ENCODE data around the gene EFCAB14.

- TF ChIP-seq, protein P1, sequence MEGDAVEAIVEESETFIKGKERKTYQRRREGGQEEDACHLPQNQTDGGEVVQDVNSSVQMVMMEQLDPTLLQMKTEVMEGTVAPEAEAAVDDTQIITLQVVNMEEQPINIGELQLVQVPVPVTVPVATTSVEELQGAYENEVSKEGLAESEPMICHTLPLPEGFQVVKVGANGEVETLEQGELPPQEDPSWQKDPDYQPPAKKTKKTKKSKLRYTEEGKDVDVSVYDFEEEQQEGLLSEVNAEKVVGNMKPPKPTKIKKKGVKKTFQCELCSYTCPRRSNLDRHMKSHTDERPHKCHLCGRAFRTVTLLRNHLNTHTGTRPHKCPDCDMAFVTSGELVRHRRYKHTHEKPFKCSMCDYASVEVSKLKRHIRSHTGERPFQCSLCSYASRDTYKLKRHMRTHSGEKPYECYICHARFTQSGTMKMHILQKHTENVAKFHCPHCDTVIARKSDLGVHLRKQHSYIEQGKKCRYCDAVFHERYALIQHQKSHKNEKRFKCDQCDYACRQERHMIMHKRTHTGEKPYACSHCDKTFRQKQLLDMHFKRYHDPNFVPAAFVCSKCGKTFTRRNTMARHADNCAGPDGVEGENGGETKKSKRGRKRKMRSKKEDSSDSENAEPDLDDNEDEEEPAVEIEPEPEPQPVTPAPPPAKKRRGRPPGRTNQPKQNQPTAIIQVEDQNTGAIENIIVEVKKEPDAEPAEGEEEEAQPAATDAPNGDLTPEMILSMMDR (IDR thresholded peaks at IDR 0.05; ENCODE audit: low read depth, low read length), result no peak
- no peak for TF ChIP-seq EZH2phosphoT487 (IDR thresholded peaks at IDR 0.05; ENCODE audit: low read depth)
These were observed 30.9 kb downstream of the EFCAB14 start for GRCh38 chr1:46687921-46688509.

Measured in OCI-LY3 (cell line).